Stimulated activated CD8-positive, alpha-beta memory T cell treated with anti-CD3 and anti-CD28 coated beads, Interleukin-15, amount 100 ng/mL, for 24 hours (primary cell): ENCODE data around the gene VASP.

Experiments
- DNase-seq: peaks from one replicate; pipeline ENCODE4 v3.0.0-alpha.2; 2020; ENCODE audit warnings: low read depth

The VASP gene

GRCh38 chr19:45506989-45507871 lies at the start of gene VASP:
TSS of gene VASP (plus strand) at chr19:45507479. CDS start at chr19:45507772, 293 bp downstream.
- peak; percentile 74 for DNase-seq

- DNase-seq: no peak
These were observed 49.5 kb upstream of the VASP start for GRCh38 chr19:45457776-45458175.

GRCh38 chr19:45460807-45461347 lies 46.4 kb upstream of the VASP start:
- DNase-seq: no peak

DNA sequence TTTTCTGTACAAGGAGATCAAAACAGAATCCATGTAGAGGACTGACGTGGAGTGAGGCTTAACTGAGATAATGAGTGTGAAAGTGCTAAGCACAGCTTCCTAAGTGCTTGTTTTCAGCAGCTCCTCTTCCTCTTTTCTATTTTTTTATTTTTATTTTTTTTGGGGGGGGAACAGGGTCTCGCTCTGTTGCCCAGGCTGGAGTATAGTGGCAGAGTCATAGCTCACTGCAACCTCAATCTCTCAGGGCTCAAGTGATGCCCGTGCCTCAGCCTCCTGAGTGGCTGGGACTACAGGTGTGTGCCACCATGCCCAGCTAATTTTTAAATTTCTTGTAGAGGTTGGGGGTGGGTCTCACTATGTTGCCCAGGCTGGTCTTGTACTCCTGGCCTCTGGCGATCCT lies 45.1 kb upstream of the VASP start:
- no peak for DNase-seq

DNA sequence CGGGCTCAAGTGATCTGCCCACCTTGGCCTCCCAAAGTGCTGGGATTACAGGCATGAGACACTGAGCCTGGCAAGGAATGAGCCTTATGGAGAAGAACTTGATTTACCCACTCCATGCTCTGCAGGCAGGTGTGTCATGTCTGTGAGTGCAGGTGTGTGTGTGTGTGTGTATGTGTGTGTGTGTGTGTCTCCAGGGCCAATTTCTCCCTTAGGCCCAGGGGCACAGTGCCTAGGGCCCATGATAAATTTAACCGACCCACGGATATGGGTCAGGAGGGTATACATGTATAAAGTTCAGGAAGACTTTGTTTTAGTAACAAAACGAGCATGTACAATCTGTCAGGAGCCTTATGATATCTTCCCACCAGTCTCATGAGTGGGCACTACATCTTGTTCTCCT lies 44.0 kb upstream of the VASP start:
- no peak for DNase-seq

- DNase-seq: no peak
These were observed 43.0 kb upstream of the VASP start for GRCh38 chr19:45464274-45464673.

GRCh38 chr19:45464852-45465441 lies 42.3 kb upstream of the VASP start:
- no peak for DNase-seq

DNA sequence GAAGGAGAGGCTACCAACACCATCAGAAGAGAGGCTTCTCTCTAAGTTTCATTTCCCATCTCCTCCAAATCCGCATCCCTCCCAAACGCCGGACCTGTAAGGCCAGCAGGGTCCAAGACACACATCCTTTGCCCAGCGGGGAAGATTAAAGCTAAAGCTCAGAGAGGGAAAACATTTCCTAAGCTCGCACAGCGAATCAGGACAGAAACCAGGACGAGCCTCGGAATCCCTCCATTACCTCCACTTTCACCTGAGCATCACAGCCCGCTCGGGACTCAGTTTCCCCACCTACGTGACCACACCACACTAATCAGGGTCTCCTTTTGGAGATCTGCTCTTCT lies 40.2 kb upstream of the VASP start:
- DNase-seq: no peak

DNA sequence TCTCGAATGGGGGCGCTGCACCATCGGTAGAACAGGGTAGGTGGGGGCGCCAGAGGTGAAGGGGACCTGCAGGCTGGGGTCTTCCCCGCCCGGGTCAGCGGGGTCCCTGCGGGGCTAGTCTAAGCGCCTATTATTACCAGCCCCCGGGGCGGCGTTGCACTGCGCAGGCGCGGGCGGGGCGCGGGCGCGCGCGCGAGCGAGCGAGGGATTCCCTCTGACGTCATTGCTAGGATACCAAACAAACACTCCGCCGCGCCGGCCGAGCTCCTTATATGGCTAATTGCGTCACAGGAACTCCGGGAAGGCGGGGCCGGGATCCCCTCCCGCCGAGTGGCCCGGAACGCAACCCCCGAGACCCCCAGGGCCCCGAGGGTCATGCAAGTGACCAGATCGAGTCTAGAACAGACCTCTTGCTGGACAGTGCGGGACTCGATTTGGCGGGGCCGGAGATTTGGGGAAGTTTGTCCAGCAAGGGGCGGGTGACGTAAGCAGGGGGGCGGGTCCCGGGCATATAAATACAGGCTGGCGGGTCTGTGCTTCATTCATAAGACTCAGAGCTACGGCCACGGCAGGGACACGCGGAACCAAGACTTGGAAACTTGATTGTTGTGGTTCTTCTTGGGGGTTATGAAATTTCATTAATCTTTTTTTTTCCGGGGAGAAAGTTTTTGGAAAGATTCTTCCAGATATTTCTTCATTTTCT lies 39.7 kb upstream of the VASP start, which contains the start of gene FOSB:
TSS of gene FOSB (plus strand) at position 541 of the 703 bp plus-strand sequence. CDS start 591 bp downstream, outside the sequence.
- peak; percentile 89 for DNase-seq

DNA sequence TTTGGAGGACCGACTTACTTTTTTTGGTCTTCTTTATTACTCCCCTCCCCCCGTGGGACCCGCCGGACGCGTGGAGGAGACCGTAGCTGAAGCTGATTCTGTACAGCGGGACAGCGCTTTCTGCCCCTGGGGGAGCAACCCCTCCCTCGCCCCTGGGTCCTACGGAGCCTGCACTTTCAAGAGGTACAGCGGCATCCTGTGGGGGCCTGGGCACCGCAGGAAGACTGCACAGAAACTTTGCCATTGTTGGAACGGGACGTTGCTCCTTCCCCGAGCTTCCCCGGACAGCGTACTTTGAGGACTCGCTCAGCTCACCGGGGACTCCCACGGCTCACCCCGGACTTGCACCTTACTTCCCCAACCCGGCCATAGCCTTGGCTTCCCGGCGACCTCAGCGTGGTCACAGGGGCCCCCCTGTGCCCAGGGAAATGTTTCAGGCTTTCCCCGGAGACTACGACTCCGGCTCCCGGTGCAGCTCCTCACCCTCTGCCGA lies 39.1 kb upstream of the VASP start:
- no peak for DNase-seq

DNA sequence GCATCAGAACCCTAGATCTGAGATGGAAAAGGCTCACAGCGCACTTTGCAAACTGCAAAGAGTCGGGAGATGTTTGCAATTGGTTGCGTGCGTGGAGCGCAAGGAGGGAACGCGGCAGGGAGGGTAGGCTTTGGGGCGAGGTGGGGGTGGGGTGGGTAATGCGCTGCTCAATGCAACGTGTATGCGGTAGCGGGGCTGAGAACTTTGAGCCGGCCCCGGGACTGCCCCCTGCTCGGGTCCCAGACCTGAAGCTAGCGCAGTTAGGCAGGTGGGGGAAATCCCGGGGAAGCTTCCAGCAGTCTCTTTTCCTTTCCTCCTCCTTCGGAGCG lies 38.5 kb upstream of the VASP start:
- no peak for DNase-seq

- DNase-seq: peak; percentile 83
These were observed 37.9 kb upstream of the VASP start for GRCh38 chr19:45469132-45469944.

DNA sequence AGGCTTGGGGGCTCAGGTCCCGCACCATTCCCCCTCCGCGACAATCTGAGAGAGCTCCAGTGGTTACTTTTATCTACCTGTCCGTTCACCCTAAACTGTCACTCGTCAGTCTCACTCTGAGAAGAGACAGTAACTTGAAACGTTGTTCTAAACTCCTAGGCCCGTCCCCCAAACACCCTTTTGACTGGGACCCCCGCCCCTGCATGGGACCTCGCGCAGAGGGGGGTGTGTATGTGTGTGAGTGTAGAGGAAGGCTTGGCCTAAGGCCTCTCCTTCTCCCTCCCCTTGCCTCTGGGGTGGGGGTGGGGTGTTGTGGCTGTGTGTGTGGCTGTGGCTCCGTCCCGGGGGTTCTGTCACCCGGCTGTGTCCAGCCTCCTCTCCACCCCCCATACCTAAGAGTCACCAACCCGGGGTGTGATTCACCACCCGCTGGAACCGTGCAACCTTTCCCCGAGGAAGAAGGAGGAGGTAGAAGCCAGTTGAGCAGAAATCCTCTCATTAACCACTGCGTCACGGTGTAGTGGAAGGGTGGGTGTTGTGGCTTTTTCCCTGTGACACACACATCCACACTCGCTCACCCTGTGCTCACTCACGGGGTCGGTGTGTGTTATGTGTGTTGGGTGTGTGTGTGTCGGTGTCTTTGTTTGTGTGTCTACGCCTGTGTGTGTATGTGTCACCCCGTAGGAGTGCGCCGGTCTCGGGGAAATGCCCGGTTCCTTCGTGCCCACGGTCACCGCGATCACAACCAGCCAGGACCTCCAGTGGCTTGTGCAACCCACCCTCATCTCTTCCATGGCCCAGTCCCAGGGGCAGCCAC lies 37.1 kb upstream of the VASP start:
- DNase-seq: no peak

GRCh38 chr19:45470762-45471081 lies 36.6 kb upstream of the VASP start:
- no peak for DNase-seq

DNA sequence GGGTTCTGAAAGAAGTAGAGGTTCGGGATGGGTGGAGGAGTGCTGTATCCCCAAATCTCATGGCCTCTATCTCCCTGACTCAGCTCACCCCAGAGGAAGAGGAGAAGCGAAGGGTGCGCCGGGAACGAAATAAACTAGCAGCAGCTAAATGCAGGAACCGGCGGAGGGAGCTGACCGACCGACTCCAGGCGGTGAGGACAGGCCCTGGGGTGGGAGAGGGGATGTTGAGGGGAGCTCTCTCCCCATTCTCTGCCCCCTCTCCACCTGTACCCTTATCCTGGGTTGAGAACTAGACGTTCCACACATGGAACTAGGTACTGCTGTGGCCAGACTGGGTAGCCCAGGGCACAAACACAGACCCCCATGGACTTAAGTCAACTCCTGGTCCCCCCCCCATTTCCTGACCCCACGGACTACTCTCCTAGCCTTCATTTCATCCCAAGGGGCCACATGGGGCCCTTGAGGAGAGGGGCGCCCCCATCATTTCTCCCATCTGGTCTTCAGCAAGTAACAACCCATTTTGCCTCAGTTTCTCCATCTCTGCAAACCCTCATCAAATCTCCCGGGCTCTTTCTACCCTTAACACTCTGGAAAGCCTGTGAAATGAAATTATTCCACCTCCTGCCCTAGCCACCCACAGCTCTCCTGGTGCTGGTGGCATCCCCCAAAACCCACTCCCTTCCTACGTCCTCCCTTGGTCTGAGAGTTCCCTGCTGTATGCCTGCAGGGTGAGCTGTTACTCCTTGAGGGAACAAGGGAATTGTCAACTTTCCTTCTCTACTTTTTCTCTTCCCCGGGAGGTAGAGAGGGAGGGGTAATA lies 36.0 kb upstream of the VASP start:
- DNase-seq: no peak

DNA sequence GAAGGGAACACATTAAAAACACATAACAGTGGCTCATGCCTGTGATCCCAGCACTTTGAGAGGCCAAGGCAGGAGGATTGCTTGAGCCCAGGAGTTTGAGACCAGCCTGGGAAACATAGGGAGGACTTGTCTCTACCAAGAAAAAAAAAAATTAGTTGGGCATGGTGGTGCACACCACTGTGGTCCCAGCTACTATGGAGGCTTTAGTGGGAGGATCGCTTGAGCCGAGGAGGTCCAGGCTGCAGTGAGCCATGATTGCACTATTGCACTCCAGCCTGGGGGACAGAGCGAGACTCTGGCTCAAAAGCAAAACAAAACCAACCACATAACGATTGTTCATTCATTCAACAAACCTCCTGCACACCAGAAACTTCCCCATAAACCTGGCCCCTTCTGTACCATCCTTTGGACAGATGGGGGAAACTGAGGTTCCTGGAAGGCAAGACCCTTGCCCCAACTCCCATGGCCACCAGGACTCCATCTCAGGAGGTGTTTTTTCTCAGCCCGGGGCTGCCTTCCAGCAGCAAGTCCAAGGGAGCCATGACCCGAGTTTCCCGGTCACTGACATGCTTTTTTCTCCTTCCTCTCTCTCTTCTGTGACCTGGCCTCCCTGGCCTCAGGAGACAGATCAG lies 35.2 kb upstream of the VASP start:
- DNase-seq: no peak

DNA sequence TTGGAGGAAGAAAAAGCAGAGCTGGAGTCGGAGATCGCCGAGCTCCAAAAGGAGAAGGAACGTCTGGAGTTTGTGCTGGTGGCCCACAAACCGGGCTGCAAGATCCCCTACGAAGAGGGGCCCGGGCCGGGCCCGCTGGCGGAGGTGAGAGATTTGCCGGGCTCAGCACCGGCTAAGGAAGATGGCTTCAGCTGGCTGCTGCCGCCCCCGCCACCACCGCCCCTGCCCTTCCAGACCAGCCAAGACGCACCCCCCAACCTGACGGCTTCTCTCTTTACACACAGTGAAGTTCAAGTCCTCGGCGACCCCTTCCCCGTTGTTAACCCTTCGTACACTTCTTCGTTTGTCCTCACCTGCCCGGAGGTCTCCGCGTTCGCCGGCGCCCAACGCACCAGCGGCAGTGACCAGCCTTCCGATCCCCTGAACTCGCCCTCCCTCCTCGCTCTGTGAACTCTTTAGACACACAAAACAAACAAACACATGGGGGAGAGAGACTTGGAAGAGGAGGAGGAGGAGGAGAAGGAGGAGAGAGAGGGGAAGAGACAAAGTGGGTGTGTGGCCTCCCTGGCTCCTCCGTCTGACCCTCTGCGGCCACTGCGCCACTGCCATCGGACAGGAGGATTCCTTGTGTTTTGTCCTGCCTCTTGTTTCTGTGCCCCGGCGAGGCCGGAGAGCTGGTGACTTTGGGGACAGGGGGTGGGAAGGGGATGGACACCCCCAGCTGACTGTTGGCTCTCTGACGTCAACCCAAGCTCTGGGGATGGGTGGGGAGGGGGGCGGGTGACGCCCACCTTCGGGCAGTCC lies 34.5 kb upstream of the VASP start:
- no peak for DNase-seq

- no peak for DNase-seq
These were observed 34.0 kb upstream of the VASP start for GRCh38 chr19:45473367-45473681.
